ENCODE results near the gene RNF103.
"Not testable (repeated sequence)": the region's sequence is repeated elsewhere in the genome, so short reads cannot be mapped to it uniquely, and the experiment has no call there.

Gene RNF103

GRCh38 chr2:86617738-86618137, 5.9 kb downstream of the RNF103 start:
- Histone ChIP-seq H3K4me1 (ENCODE audit: insufficient read depth, low read length) (peaks cover 12% of the 10 kb centered on the region), H3K4me3 (ENCODE audit: low read length) (no peak overlapping the region), H3K27me3 (ENCODE audit: insufficient read depth, low read length) (no peaks in the 10 kb centered on the region), H3K36me3 (ENCODE audit: insufficient read depth, low read length) (peaks cover 30% of the 10 kb centered on the region), H2AFZ (ENCODE audit: low read depth, low read length) (no peak overlapping the region), H3K9me3 (ENCODE audit: low read length) (no peaks in the 10 kb centered on the region)

GRCh38 chr2:86617153-86617552, 6.5 kb downstream of the RNF103 start:
- peaks cover 30% of the 10 kb centered on the region for H3K36me3 ChIP-seq (ENCODE audit: insufficient read depth, low read length)
- no peaks in the 10 kb centered on the region for H3K27me3 ChIP-seq (ENCODE audit: insufficient read depth, low read length)
- no peak overlapping the region for H2AFZ ChIP-seq (ENCODE audit: low read depth, low read length)
- peaks cover 8% of the 10 kb centered on the region for H3K4me1 ChIP-seq (ENCODE audit: insufficient read depth, low read length)
- no peaks in the 10 kb centered on the region for H3K9me3 ChIP-seq (ENCODE audit: low read length)
- no peak overlapping the region for H3K4me3 ChIP-seq (ENCODE audit: low read length)

- H3K4me3 ChIP-seq (ENCODE audit: low read length) = no peak overlapping the region
- no peaks in the 10 kb centered on the region for H3K27me3 ChIP-seq (ENCODE audit: insufficient read depth, low read length)
- no peak overlapping the region for H2AFZ ChIP-seq (ENCODE audit: low read depth, low read length)
- H3K36me3 ChIP-seq (ENCODE audit: insufficient read depth, low read length) = peaks cover 30% of the 10 kb centered on the region
- no peaks in the 10 kb centered on the region for H3K9me3 ChIP-seq (ENCODE audit: low read length)
- H3K4me1 ChIP-seq (ENCODE audit: insufficient read depth, low read length) = peaks cover 5% of the 10 kb centered on the region
These were observed 7.2 kb downstream of the RNF103 start for GRCh38 chr2:86616502-86616901.

GRCh38 chr2:86615596-86615995, 8.1 kb downstream of the RNF103 start:
- no peaks in the 10 kb centered on the region for H3K27me3 ChIP-seq (ENCODE audit: insufficient read depth, low read length)
- H3K4me3 ChIP-seq (ENCODE audit: low read length) = no peak overlapping the region
- peaks cover 38% of the 10 kb centered on the region for H3K36me3 ChIP-seq (ENCODE audit: insufficient read depth, low read length)
- H2AFZ ChIP-seq (ENCODE audit: low read depth, low read length) = no peak overlapping the region
- no peaks in the 10 kb centered on the region for H3K9me3 ChIP-seq (ENCODE audit: low read length)
- no peaks in the 10 kb centered on the region for H3K4me1 ChIP-seq (ENCODE audit: insufficient read depth, low read length)

GRCh38 chr2:86613515-86613914, 10.2 kb downstream of the RNF103 start:
- H3K9me3 ChIP-seq (ENCODE audit: low read length) = no peaks in the 10 kb centered on the region
- H3K36me3 ChIP-seq (ENCODE audit: insufficient read depth, low read length) = peaks cover 47% of the 10 kb centered on the region
- H3K4me3 ChIP-seq (ENCODE audit: low read length) = no peak overlapping the region

GRCh38 chr2:86610871-86611270, 12.8 kb downstream of the RNF103 start:
- H3K4me3 ChIP-seq (ENCODE audit: low read length) = no peak overlapping the region
- H3K36me3 ChIP-seq (ENCODE audit: insufficient read depth, low read length) = peaks cover 38% of the 10 kb centered on the region
- H2AFZ ChIP-seq (ENCODE audit: low read depth, low read length) = no peak overlapping the region
- no peaks in the 10 kb centered on the region for H3K9me3 ChIP-seq (ENCODE audit: low read length)
- no peaks in the 10 kb centered on the region for H3K27me3 ChIP-seq (ENCODE audit: insufficient read depth, low read length)
- no peaks in the 10 kb centered on the region for H3K4me1 ChIP-seq (ENCODE audit: insufficient read depth, low read length)

More at GRCh38 chr2:86613515-86613914, 10.2 kb downstream of the RNF103 start:
- no peaks in the 10 kb centered on the region for H3K4me1 ChIP-seq (ENCODE audit: insufficient read depth, low read length)
- no peaks in the 10 kb centered on the region for H3K27me3 ChIP-seq (ENCODE audit: insufficient read depth, low read length)
- no peak overlapping the region for H2AFZ ChIP-seq (ENCODE audit: low read depth, low read length)

GRCh38 chr2:86608832-86609410, 14.7 kb downstream of the RNF103 start:
- Histone ChIP-seq H3K27me3 (ENCODE audit: insufficient read depth, low read length) (no peaks in the 10 kb centered on the region), H2AFZ (ENCODE audit: low read depth, low read length) (no peak overlapping the region), H3K4me3 (ENCODE audit: low read length) (no peak overlapping the region), H3K4me1 (ENCODE audit: insufficient read depth, low read length) (no peaks in the 10 kb centered on the region), H3K9me3 (ENCODE audit: low read length) (no peaks in the 10 kb centered on the region), H3K36me3 (ENCODE audit: insufficient read depth, low read length) (peaks cover 50% of the 10 kb centered on the region)

GRCh38 chr2:86603905-86604304, 19.8 kb downstream of the RNF103 start:
- Histone ChIP-seq H3K9me3 (ENCODE audit: low read length) (no peaks in the 10 kb centered on the region), H2AFZ (ENCODE audit: low read depth, low read length) (no peak overlapping the region), H3K4me1 (ENCODE audit: insufficient read depth, low read length) (no peaks in the 10 kb centered on the region), H3K27me3 (ENCODE audit: insufficient read depth, low read length) (no peaks in the 10 kb centered on the region), H3K36me3 (ENCODE audit: insufficient read depth, low read length) (peaks cover 31% of the 10 kb centered on the region), H3K4me3 (ENCODE audit: low read length) (no peak overlapping the region)

GRCh38 chr2:86598966-86599365, 24.7 kb downstream of the RNF103 start:
- Histone ChIP-seq H3K27me3 (ENCODE audit: insufficient read depth, low read length) (no peaks in the 10 kb centered on the region), H3K4me1 (ENCODE audit: insufficient read depth, low read length) (no peaks in the 10 kb centered on the region), H3K9me3 (ENCODE audit: low read length) (no peaks in the 10 kb centered on the region), H2AFZ (ENCODE audit: low read depth, low read length) (no peak overlapping the region), H3K4me3 (ENCODE audit: low read length) (no peak overlapping the region), H3K36me3 (ENCODE audit: insufficient read depth, low read length) (peaks cover 8% of the 10 kb centered on the region)

GRCh38 chr2:86596118-86596517, 27.5 kb downstream of the RNF103 start:
- Histone ChIP-seq H2AFZ (ENCODE audit: low read depth, low read length) (no peak overlapping the region), H3K4me1 (ENCODE audit: insufficient read depth, low read length) (no peaks in the 10 kb centered on the region), H3K36me3 (ENCODE audit: insufficient read depth, low read length) (no peaks in the 10 kb centered on the region), H3K9me3 (ENCODE audit: low read length) (no peaks in the 10 kb centered on the region), H3K27me3 (ENCODE audit: insufficient read depth, low read length) (no peaks in the 10 kb centered on the region), H3K4me3 (ENCODE audit: low read length) (no peak overlapping the region)

- Histone ChIP-seq H2AFZ (ENCODE audit: low read depth, low read length) (no peak overlapping the region), H3K4me3 (ENCODE audit: low read length) (no peak overlapping the region), H3K27me3 (ENCODE audit: insufficient read depth, low read length) (no peaks in the 10 kb centered on the region)
These were observed 30.4 kb downstream of the RNF103 start for GRCh38 chr2:86593266-86593665.

GRCh38 chr2:86592547-86593230, 31.0 kb downstream of the RNF103 start:
- no peaks in the 10 kb centered on the region for H3K27me3 ChIP-seq (ENCODE audit: insufficient read depth, low read length)
- no peaks in the 10 kb centered on the region for H3K9me3 ChIP-seq (ENCODE audit: low read length)
- no peaks in the 10 kb centered on the region for H3K36me3 ChIP-seq (ENCODE audit: insufficient read depth, low read length)
- no peak overlapping the region for H2AFZ ChIP-seq (ENCODE audit: low read depth, low read length)
- H3K4me3 ChIP-seq (ENCODE audit: low read length) = no peak overlapping the region
- no peaks in the 10 kb centered on the region for H3K4me1 ChIP-seq (ENCODE audit: insufficient read depth, low read length)

More at GRCh38 chr2:86593266-86593665, 30.4 kb downstream of the RNF103 start:
- Histone ChIP-seq H3K4me1 (ENCODE audit: insufficient read depth, low read length) (no peaks in the 10 kb centered on the region), H3K9me3 (ENCODE audit: low read length) (no peaks in the 10 kb centered on the region), H3K36me3 (ENCODE audit: insufficient read depth, low read length) (no peaks in the 10 kb centered on the region)

- H3K4me3 ChIP-seq (ENCODE audit: low read length); H3K4me1 ChIP-seq (ENCODE audit: insufficient read depth, low read length); H3K27me3 ChIP-seq (ENCODE audit: insufficient read depth, low read length); H3K9me3 ChIP-seq (ENCODE audit: low read length); H2AFZ ChIP-seq (ENCODE audit: low read depth, low read length); H3K36me3 ChIP-seq (ENCODE audit: insufficient read depth, low read length): not testable (repeated sequence)
These were observed 34.0 kb downstream of the RNF103 start for GRCh38 chr2:86589701-86590100.

All from neuron (in vitro differentiated cells).